HepG2 (cell line): ENCODE results near the gene VAC14. TPM values are rescaled to one million over a fixed set of nuclear protein-coding genes. Genes with fewer than 3 reads are reported as not detected.

ENCODE experiments used
- ATAC-seq: fragments of 200-7000 bp; cut with Tn5 transposase; 3 replicates; pipeline ENCODE4 v1.9.1; 2020; ENCODE audit warnings: mild to moderate bottlenecking, moderate library complexity
- BruUV-seq: library from RNA; stranded (reverse); fragments of 400-500 nt; replicated peaks from 2 replicates; lab custom pipeline; 2021; lab: Mats Ljungman, UMichigan
- CTCF ChIA-PET: fragments of 300-600 bp; formaldehyde crosslinking; extraction: SDS; loops from one replicate; lab custom pipeline; 2021; ENCODE audit warnings: low total read pairs, inconsistent platforms, low intra/inter-chr PET ratio; lab: Yijun Ruan, JAX
- POLR2A ChIA-PET: fragments of 350-600 bp; sonication (Branson Sonifier 250); formaldehyde crosslinking; loops from one replicate; lab custom pipeline; 2020; ENCODE audit warnings: antibody characterized with exemption, inconsistent platforms; lab: Yijun Ruan, JAX
- DNase-seq: peaks from one replicate; pipeline ENCODE4 v3.0.0-alpha.2; 2015; ENCODE audit warnings: low spot score
- FAIRE-seq: peaks from 3 replicates; lab custom pipeline; 2011; peaks lifted over from hg19 to GRCh38; lab: Jason Lieb, UNC
- H2AFZ ChIP-seq: one replicate; pipeline ENCODE4 v1.6.1; 2011; ENCODE audit warnings: low read length, inconsistent platforms
- H3K27ac ChIP-seq: fragments of 300-600 bp; 3 replicates; pipeline ENCODE4 v1.8.0; 2011; ENCODE audit warnings: mixed run types, mild to moderate bottlenecking, mixed read lengths, low read length, inconsistent platforms; ENCODE audit not compliant: insufficient read depth; ENCODE audit errors: extremely low read length
- H3K27me3 ChIP-seq, 2 experiments: fragments of 200-600 bp in 1 of 2; 2 replicates in 1 of 2; 3 replicates in 1 of 2; pipeline versions ENCODE4 v1.6.0 to v1.8.0; 2011; ENCODE audit warnings: low read length in 2 of 2, mild to moderate bottlenecking in 2 of 2, moderate library complexity in 2 of 2, inconsistent platforms in 1 of 2; ENCODE audit not compliant: insufficient read depth in 2 of 2, control insufficient read depth in 1 of 2
- H3K36me3 ChIP-seq, 2 experiments: fragments of 200-600 bp in 1 of 2; replicated peaks in 1 of 2; 2 replicates in 1 of 2; 3 replicates in 1 of 2; pipeline versions ENCODE4 v1.5.1 to v1.8.0; 2011; ENCODE audit warnings: low read length in 2 of 2, inconsistent platforms in 1 of 2; ENCODE audit not compliant: insufficient read depth in 2 of 2, control insufficient read depth in 1 of 2
- H3K4me1 ChIP-seq: 2 replicates; pipeline ENCODE4 v1.5.1; 2012; ENCODE audit warnings: low read length, inconsistent platforms; ENCODE audit not compliant: insufficient read depth
- H3K4me2 ChIP-seq: 2 replicates; pipeline ENCODE4 v1.6.0; 2011; ENCODE audit warnings: low read depth, low read length, inconsistent platforms
- H3K4me3 ChIP-seq, 3 experiments: fragments of 200-600 bp in 1 of 3; sonication (generic), shearing (Covaris generic) in 1 of 3; replicated peaks in 1 of 3; 2 replicates each; pipeline ENCODE4 v1.5.1; 2011 to 2016; ENCODE audit warnings: low read length in 3 of 3, inconsistent platforms in 2 of 3, low read depth in 2 of 3, mild to moderate bottlenecking in 2 of 3, control low read depth in 1 of 3, mixed read lengths in 1 of 3; ENCODE audit not compliant: insufficient read depth in 1 of 3
- H3K79me2 ChIP-seq: one replicate; pipeline ENCODE4 v1.6.1; 2011; ENCODE audit warnings: low read length, inconsistent platforms; ENCODE audit not compliant: insufficient read depth
- H3K9ac ChIP-seq: 2 replicates; pipeline ENCODE4 v1.6.0; 2011; ENCODE audit warnings: mild to moderate bottlenecking, low read depth, low read length, inconsistent platforms; ENCODE audit not compliant: insufficient read depth
- H3K9me3 ChIP-seq: 2 replicates; pipeline ENCODE4 v1.5.1; 2012; ENCODE audit warnings: mild to moderate bottlenecking, low read length
- H4K20me1 ChIP-seq: 2 replicates; pipeline ENCODE4 v1.6.0; 2011; ENCODE audit warnings: inconsistent platforms, mild to moderate bottlenecking, low read length, moderate library complexity; ENCODE audit not compliant: insufficient read depth
- ATF3 ChIP-seq: sonication (generic); formaldehyde crosslinking; IDR thresholded peaks from 2 replicates; pipeline ENCODE4 v1.4.0; 2020; ENCODE audit warnings: missing genetic modification reagents
- DPF2 ChIP-seq: sonication (generic); formaldehyde crosslinking; IDR thresholded peaks from 2 replicates; pipeline ENCODE4 v1.4.0; 2020; ENCODE audit warnings: mild to moderate bottlenecking, low read depth, missing genetic modification reagents, borderline replicate concordance
- EED ChIP-seq: sonication (generic); formaldehyde crosslinking; IDR thresholded peaks from 2 replicates; pipeline ENCODE4 v1.5.0; 2020; ENCODE audit warnings: mild to moderate bottlenecking, missing genetic modification reagents
- FOXA1 ChIP-seq, 2 experiments: fragments of 450-650 bp in 1 of 2; sonication (generic) in 1 of 2; formaldehyde crosslinking in 1 of 2; IDR thresholded peaks; 2 replicates each; pipeline versions ENCODE4 v1.4.0 to v1.6.1; 2016 to 2020; ENCODE audit warnings: missing genetic modification reagents in 1 of 2
- HINFP ChIP-seq: sonication (generic); formaldehyde crosslinking; IDR thresholded peaks from 2 replicates; pipeline ENCODE4 v1.4.0; 2020; ENCODE audit warnings: low read depth, mild to moderate bottlenecking, missing genetic modification reagents
- HOXA5 ChIP-seq: sonication (generic); formaldehyde crosslinking; IDR thresholded peaks from 2 replicates; pipeline ENCODE4 v1.4.0; 2020; ENCODE audit warnings: missing genetic modification reagents
- KLF9 ChIP-seq: IDR thresholded peaks from 2 replicates; pipeline ENCODE4 v1.6.1; 2016; ENCODE audit warnings: low read depth
- MYPOP ChIP-seq: sonication (generic); formaldehyde crosslinking; IDR thresholded peaks from 2 replicates; pipeline ENCODE4 v1.8.1; 2023; ENCODE audit warnings: mild to moderate bottlenecking, moderate library complexity, missing genetic modification reagents
- NCOA2 ChIP-seq: sonication (generic); formaldehyde crosslinking; IDR thresholded peaks from 2 replicates; pipeline ENCODE4 v1.8.0; 2022; ENCODE audit warnings: inconsistent platforms
- PITX1 ChIP-seq: sonication (generic); formaldehyde crosslinking; IDR thresholded peaks from 2 replicates; pipeline ENCODE4 v1.5.1; 2020; ENCODE audit warnings: mild to moderate bottlenecking, missing genetic modification reagents
- PLSCR1 ChIP-seq: sonication (generic); formaldehyde crosslinking; IDR thresholded peaks from 2 replicates; pipeline ENCODE4 v1.5.0; 2020; ENCODE audit warnings: missing genetic modification reagents, mild to moderate bottlenecking, borderline replicate concordance
- POLR2AphosphoS5 ChIP-seq: IDR thresholded peaks from 2 replicates; pipeline ENCODE4 v1.6.1; 2012; ENCODE audit warnings: low read depth, low read length
- YY1 ChIP-seq: IDR thresholded peaks from 2 replicates; pipeline ENCODE4 v1.6.1; 2011; ENCODE audit warnings: low read length, low read depth, moderate library complexity, mild to moderate bottlenecking; ENCODE audit not compliant: insufficient read depth, insufficient replicate concordance
- ZNF274 ChIP-seq: sonication (generic); formaldehyde crosslinking; IDR thresholded peaks from 2 replicates; pipeline ENCODE4 v1.5.1; 2020; ENCODE audit warnings: mild to moderate bottlenecking, missing genetic modification reagents
- ZNF562 ChIP-seq: sonication (generic); formaldehyde crosslinking; IDR thresholded peaks from 2 replicates; pipeline ENCODE4 v1.8.0; 2022; ENCODE audit warnings: missing genetic modification reagents, borderline replicate concordance
- ZNF589 ChIP-seq: sonication (generic); formaldehyde crosslinking; conservative IDR thresholded peaks from 2 replicates; pipeline ENCODE4 v1.8.0; 2022; ENCODE audit warnings: mild to moderate bottlenecking, moderate library complexity, missing genetic modification reagents
- ZNF629 ChIP-seq: sonication (generic); formaldehyde crosslinking; conservative IDR thresholded peaks from 2 replicates; pipeline ENCODE4 v1.5.0; 2020; ENCODE audit warnings: missing genetic modification reagents
- ZNF891 ChIP-seq: sonication (generic); formaldehyde crosslinking; IDR thresholded peaks from 2 replicates; pipeline ENCODE4 v1.5.0; 2020; ENCODE audit warnings: mild to moderate bottlenecking, missing genetic modification reagents
- WGBS: methylation state at CpG from one replicate; pipeline ENCODE4 v1.1.6; 2017; ENCODE audit warnings: low lambda C conversion rate; 5-methylcytosine and 5-hydroxymethylcytosine counted together
- in situ Hi-C: cut with HindIII; loops from 2 replicates; pipeline ENCODE4 v1.10.0; 2017; ENCODE audit warnings: low pct_unique_long_range_greater_than_20kb; ENCODE audit not compliant: extremely low pct_ligation_motif_present
- intact Hi-C: fragments of 100-400 bp; cut with micrococcal nuclease; formaldehyde crosslinking; loops from one replicate; pipeline ENCODE4 v1.10.0; 2022; ENCODE audit not compliant: unreplicated experiment
- polyA plus RNA-seq, 8 experiments: library from polyadenylated mRNA; depleted of rRNA in 3 of 8; stranded (reverse) in 7 of 8; unstranded in 1 of 8; fragments of >200 nt; fragmentation: Illumina TruSeq in 4 of 8; extraction: Trizol in 4 of 8; gene quantifications; 2 replicates each; pipeline versions ENCODE4 v1.2.1 to v1.2.3, GENCODE V29; 2011 to 2016; ENCODE audit warnings: low read depth in 4 of 8, missing spikeins in 1 of 8, mixed read lengths in 1 of 8; ENCODE audit not compliant: insufficient read depth in 1 of 8
- total RNA-seq, 5 experiments: library from RNA; depleted of rRNA; stranded (reverse); fragments of >200 nt; fragmentation: Illumina TruSeq; extraction: Trizol; gene quantifications; 2 replicates each; pipeline ENCODE4 v1.2.3, GENCODE V29; 2016; ENCODE audit warnings: low read depth in 1 of 5

VAC14 gene
- total and polyA plus RNA-seq, 2 of the 13 experiments (the other 11 are each of a cell fraction or from before 2014, with no cell fraction given), result 23.5 to 24.6 TPM

GRCh38 chr16:70661918-70662641 lies 138.9 kb downstream of the VAC14 start (continued):
- TF ChIP-seq HINFP (CRISPR knock-in tag) (0 out of 2 replicates have a peak, but pooled peaks have one; percentile 31), ATF3 (CRISPR knock-in tag) (no peak), MYPOP (0 out of 2 replicates have a peak, but pooled peaks have one; percentile 28), ZNF629 (CRISPR knock-in tag) (no peak)

GRCh38 chr16:70661534-70661917 lies 139.4 kb downstream of the VAC14 start:
- no peaks in the 10 kb centered on the region for H3K9me3 ChIP-seq
- DNase-seq (no peak), FAIRE-seq (no peak), ATAC-seq (no peak)
- no peak overlapping the region for H3K27ac ChIP-seq
- WGBS, result 91% methylated on average over 17 of the region's 17 CpGs
- H3K4me3 ChIP-seq, result no peak overlapping the region
- H3K36me3 ChIP-seq, result peaks cover 28 to 37% of the 10 kb centered on the region in 2 experiments
- 0 out of 5 replicates have a peak, but pooled peaks cover 0 to 1% of the 10 kb centered on the region in 2 experiments for H3K27me3 ChIP-seq
- ChIA-PET CTCF (no interaction called here), POLR2A (interaction anchor here (1.0 to 2.7 kb wide), 9 partner anchors 13 to 110 kb away, joined by 3 to 16 read pairs (median 8); no protein-coding TSS in a partner anchor)
- H2AFZ ChIP-seq, result no peak overlapping the region
- in situ Hi-C loops (no loop called here), intact Hi-C loops (no loop called here)
- no peaks in the 10 kb centered on the region for H3K79me2 ChIP-seq
- H4K20me1 ChIP-seq, result peaks cover 17% of the 10 kb centered on the region; the same call in 1 of the 2 replicates
- BruUV-seq, result no TSS peak
- no peak overlapping the region for H3K4me2 ChIP-seq
- no peak overlapping the region for H3K9ac ChIP-seq
- H3K4me1 ChIP-seq, result peaks cover 26% of the 10 kb centered on the region
- TF ChIP-seq ZNF891 (CRISPR knock-in tag) (no peak), ZNF589 (CRISPR knock-in tag) (no peak), FOXA1 (IDR thresholded peaks at IDR 0.05) (no peak), FOXA1 (CRISPR knock-in tag; IDR thresholded peaks at IDR 0.05) (no peak), KLF9 (no peak), ZNF562 (no peak), DPF2 (CRISPR knock-in tag) (no peak), ZNF274 (CRISPR knock-in tag) (peak; percentile 52; the same call in 1 of the 2 replicates), PLSCR1 (CRISPR knock-in tag) (no peak), NCOA2 (peak; percentile 6; the same call in 1 of the 2 replicates), EED (no peak), POLR2AphosphoS5 (peak; percentile 54; the same call in 1 of the 2 replicates), HOXA5 (CRISPR knock-in tag) (no peak), YY1 (no peak), PITX1 (CRISPR knock-in tag) (no peak)
